ENCODE data around the gene FNIP2.
"Not testable (repeated sequence)": the region's sequence is repeated elsewhere in the genome, so short reads cannot be mapped to it uniquely, and the experiment has no call there.

Gene FNIP2

DNA sequence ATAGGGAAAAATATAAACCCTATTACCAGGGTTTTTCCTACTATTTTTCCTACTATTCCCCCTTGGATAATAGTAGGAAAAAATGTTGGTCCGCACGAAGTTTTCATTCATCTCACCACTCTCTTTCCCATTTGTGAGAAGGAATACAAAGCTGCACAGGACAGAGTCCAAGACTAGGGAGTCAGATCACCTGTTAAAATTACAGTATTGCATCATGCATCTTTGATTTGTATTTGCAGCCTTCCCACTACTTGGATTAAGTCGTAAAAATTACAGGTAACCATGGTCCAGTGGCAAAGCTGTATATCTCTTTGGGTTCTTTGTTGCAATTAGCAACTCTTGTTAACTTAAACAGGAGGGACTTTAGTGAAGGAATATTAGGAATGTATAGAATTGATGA, 121.5 kb downstream of the FNIP2 start:
- no peaks in the 10 kb centered on the region for H3K4me1 ChIP-seq (ENCODE audit: insufficient read depth, low read length)
- H3K9me3 ChIP-seq (ENCODE audit: low read length) = no peaks in the 10 kb centered on the region
- H3K36me3 ChIP-seq (ENCODE audit: insufficient read depth, low read length) = no peaks in the 10 kb centered on the region
- H3K9ac ChIP-seq (ENCODE audit: low read length) = no peak overlapping the region
- no peak overlapping the region for H3K4me3 ChIP-seq (ENCODE audit: low read depth in 1 of 2, low read length in 2 of 2)
- no peaks in the 10 kb centered on the region for H3K27me3 ChIP-seq (ENCODE audit: control insufficient read depth in 1 of 2, insufficient read depth in 2 of 2, low read length in 2 of 2)
- no peak overlapping the region for H3K27ac ChIP-seq (ENCODE audit: low read depth, low read length)

DNA sequence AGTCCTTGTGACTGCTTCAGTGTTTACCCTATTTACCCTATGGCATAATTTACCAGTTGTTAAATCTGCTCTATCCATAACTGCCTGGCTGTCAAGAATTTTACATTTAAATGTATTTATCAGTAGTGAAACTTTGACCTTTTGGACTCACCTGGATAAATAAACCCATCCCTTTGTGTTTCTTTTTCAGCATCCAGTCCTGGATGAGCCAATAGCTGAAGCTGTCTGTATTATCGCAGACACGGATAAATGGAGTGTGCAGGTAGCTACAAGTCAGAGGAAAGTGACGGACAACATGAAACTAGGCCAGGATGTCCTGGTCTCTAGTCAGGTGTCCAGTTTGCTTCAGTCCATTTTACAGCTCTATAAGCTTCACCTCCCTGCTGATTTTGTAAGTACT, 122.4 kb downstream of the FNIP2 start:
- Histone ChIP-seq H3K4me3 (ENCODE audit: low read depth in 1 of 2, low read length in 2 of 2) (no peak overlapping the region), H3K36me3 (ENCODE audit: insufficient read depth, low read length) (no peaks in the 10 kb centered on the region), H3K9ac (ENCODE audit: low read length) (no peak overlapping the region), H3K27ac (ENCODE audit: low read depth, low read length) (no peak overlapping the region), H3K9me3 (ENCODE audit: low read length) (no peaks in the 10 kb centered on the region), H3K4me1 (ENCODE audit: insufficient read depth, low read length) (peaks cover 3% of the 10 kb centered on the region), H3K27me3 (ENCODE audit: control insufficient read depth in 1 of 2, insufficient read depth in 2 of 2, low read length in 2 of 2) (no peaks in the 10 kb centered on the region)

DNA sequence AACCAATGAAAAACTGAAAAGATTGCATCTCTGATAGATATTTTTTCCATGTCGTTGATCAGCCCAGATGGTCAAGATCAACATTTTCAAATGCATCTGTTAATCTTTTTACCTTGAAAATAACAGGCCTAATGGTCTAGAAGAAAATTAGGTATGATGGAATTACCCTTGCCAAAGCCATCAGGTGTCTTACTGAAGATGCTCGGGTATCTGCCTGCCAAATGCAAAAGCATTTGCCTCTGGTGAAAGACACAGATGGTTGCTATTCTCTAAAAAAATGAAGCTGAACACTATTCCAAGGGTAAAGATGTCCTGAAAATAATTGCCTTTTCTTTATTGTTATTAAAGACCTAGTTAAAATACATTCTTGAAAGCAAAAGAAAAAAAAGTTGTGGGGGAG, 126.0 kb downstream of the FNIP2 start:
- Histone ChIP-seq H3K4me3 (ENCODE audit: low read depth in 1 of 2, low read length in 2 of 2) (no peak overlapping the region), H3K27me3 (ENCODE audit: control insufficient read depth in 1 of 2, insufficient read depth in 2 of 2, low read length in 2 of 2) (no peaks in the 10 kb centered on the region), H3K9ac (ENCODE audit: low read length) (no peak overlapping the region), H3K4me1 (ENCODE audit: insufficient read depth, low read length) (peaks cover 11% of the 10 kb centered on the region), H3K27ac (ENCODE audit: low read depth, low read length) (no peak overlapping the region), H3K36me3 (ENCODE audit: insufficient read depth, low read length) (no peaks in the 10 kb centered on the region), H3K9me3 (ENCODE audit: low read length) (no peaks in the 10 kb centered on the region)

DNA sequence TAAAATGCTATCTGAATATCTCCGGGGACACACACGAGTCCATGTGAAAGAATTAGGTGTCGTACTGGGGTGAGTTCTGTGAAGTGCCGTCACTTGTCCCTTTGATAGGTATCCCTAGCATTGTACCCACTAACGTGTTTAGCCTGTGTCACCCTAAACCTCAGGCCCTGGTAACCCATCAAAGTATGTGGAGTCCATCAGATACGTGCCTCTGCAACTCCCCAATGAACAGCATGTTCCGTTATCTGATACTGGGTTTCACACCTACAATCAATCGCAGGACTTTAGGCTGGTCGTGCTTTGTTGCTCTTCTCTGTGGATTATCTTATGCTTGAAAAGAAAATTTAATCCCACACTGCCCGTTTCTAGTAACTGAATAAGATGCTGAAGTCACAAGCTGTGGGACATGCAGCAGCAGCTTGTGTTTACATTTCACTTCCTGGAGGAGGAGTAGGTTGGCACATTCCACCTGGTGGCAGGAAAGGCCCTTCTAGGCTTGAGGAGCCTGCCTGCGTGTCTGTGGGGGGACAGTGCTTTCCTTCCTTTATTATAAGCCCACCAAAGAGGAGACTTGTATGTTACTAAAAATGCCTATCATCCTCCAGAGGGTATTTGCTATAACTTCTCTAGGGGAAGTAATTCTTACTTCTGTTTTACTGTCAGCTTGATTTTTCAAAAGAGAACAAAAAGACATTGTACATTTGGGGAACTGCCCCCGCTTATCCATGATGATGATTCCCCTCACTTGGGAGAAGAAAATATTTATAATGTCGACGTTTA, 127.2 kb downstream of the FNIP2 start:
- Histone ChIP-seq H3K27ac (ENCODE audit: low read depth, low read length) (no peak overlapping the region), H3K27me3 (ENCODE audit: control insufficient read depth in 1 of 2, insufficient read depth in 2 of 2, low read length in 2 of 2) (no peaks in the 10 kb centered on the region), H3K9ac (ENCODE audit: low read length) (no peak overlapping the region)

DNA sequence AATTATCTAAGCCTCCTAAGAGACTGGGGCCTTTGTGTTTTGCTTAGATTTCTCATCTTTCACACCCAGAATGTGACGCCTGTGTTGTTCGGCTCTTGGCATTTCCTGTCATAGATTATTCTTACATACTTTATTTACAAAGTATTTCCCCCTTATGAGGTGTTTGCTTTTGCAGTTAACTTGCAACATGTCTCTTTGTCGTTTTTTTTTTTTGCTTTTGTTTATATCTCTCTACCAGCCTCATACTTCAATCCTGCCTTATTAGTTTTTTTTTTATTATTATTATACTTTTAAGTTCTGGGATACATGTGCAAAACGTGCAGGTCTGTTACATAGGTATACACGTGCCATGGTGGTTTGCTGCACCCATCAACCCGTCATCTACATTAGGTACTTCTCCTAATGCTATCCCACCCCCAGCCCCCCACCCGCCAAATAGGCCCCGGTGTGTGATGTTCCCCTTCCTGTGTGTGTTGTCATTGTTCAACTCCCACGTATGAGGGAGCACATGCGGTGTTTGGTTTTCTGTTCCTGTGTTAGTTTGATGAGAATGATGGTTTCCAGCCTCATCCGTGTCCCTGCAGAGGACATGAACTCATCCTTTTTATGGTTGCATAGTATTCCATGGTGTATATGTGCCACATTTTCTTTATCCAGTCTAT, 127.9 kb downstream of the FNIP2 start:
- H3K9ac ChIP-seq (ENCODE audit: low read length); H3K27me3 ChIP-seq (ENCODE audit: control insufficient read depth in 1 of 2, insufficient read depth in 2 of 2, low read length in 2 of 2); H3K27ac ChIP-seq (ENCODE audit: low read depth, low read length); H3K4me3 ChIP-seq (ENCODE audit: low read depth in 1 of 2, low read length in 2 of 2); H3K9me3 ChIP-seq (ENCODE audit: low read length); H3K36me3 ChIP-seq (ENCODE audit: insufficient read depth, low read length): not testable (repeated sequence)
- H3K4me1 ChIP-seq (ENCODE audit: insufficient read depth, low read length) = peaks cover 11% of the 10 kb centered on the region

More for the DNA sequence above, 127.2 kb downstream of the FNIP2 start:
- Histone ChIP-seq H3K4me3 (ENCODE audit: low read depth in 1 of 2, low read length in 2 of 2) (no peak overlapping the region), H3K9me3 (ENCODE audit: low read length) (no peaks in the 10 kb centered on the region), H3K4me1 (ENCODE audit: insufficient read depth, low read length) (peaks cover 11% of the 10 kb centered on the region), H3K36me3 (ENCODE audit: insufficient read depth, low read length) (no peaks in the 10 kb centered on the region)

DNA sequence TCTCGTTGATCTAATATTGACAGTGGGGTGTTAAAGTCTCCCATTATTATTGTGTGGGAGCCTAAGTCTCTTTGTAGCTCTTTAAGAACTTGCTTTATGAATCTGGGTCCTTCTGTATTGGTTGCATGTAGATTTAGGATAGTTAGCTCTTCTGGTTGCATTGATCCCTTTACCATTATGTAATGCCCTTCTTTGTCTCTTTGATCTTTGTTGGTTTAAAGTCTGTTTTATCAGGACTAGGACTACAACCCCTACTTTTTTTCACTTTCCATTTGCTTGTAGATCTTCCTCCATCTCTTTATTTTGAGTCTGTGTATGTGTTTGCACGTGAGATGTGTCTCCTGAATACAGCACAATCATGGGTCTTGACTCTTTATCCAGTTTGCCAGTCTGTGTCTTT, 131.6 kb downstream of the FNIP2 start:
- peaks cover 11% of the 10 kb centered on the region for H3K4me1 ChIP-seq (ENCODE audit: insufficient read depth, low read length)
- not testable (repeated sequence) for H3K27me3 ChIP-seq (ENCODE audit: control insufficient read depth in 1 of 2, insufficient read depth in 2 of 2, low read length in 2 of 2); H3K9ac ChIP-seq (ENCODE audit: low read length); H3K4me3 ChIP-seq (ENCODE audit: low read depth in 1 of 2, low read length in 2 of 2); H3K27ac ChIP-seq (ENCODE audit: low read depth, low read length); H3K9me3 ChIP-seq (ENCODE audit: low read length); H3K36me3 ChIP-seq (ENCODE audit: insufficient read depth, low read length)

DNA sequence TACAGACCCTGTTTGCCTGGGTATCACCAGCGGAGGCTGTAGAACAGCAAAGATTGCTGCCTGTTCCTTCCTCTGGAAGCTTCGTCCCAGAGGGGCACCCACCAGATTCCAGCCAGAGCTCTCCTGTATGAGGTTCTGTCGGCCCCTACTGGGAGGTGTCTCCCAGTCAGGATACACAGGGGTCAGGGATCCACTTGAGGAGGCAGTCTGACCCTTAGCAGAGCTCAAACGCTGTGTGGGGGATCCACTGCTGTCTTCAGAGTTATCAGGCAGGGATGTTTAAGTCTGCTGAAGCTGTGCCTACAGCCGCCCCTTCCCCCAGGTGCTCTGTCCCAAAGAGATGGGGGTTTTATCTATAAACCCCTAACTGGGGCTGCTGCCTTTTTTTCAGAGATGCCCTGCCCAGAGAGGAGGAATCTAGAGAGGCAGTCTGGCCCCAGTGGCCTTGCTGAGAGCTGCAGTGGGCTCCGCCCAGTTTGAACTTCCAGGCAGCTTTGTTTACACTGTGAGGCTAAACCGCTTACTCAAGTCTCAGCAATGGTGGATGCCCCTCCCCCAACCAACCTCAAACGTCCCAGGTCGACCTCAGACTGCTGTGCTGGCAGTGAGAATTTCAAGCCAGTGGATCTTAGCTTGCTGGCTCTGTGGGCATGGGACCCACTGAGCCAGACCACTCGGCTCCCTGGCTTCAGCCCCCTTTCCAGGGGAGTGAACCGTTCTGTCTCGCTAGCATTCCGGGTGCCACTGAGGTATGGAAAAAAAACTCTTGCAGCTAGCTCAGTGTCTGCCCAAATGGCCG, 133.7 kb downstream of the FNIP2 start:
- not testable (repeated sequence) for H3K27ac ChIP-seq (ENCODE audit: low read depth, low read length); H3K9ac ChIP-seq (ENCODE audit: low read length); H3K27me3 ChIP-seq (ENCODE audit: control insufficient read depth in 1 of 2, insufficient read depth in 2 of 2, low read length in 2 of 2); H3K4me1 ChIP-seq (ENCODE audit: insufficient read depth, low read length); H3K4me3 ChIP-seq (ENCODE audit: low read depth in 1 of 2, low read length in 2 of 2); H3K9me3 ChIP-seq (ENCODE audit: low read length); H3K36me3 ChIP-seq (ENCODE audit: insufficient read depth, low read length)

DNA sequence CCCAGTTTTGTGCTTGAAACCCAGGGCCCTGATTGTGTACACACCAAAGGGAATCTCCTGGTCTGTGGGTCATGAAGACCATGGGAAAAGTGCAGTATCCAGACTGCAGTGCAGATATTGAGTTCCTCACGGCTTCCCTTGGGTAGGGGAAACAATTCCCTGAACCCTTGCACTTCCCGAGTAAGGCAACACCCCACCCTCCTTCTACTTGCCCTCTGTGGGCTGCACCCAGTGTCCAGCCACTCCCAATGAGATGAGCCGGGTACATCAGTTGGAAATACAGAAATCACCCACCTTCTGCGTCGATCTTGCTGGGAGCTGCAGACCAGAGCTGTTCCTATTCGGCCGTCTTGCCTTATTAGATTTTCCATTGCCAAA, 134.2 kb downstream of the FNIP2 start:
- H3K4me1 ChIP-seq (ENCODE audit: insufficient read depth, low read length) = peaks cover 5% of the 10 kb centered on the region
- no peak overlapping the region for H3K4me3 ChIP-seq (ENCODE audit: low read depth in 1 of 2, low read length in 2 of 2)
- H3K27me3 ChIP-seq (ENCODE audit: control insufficient read depth in 1 of 2, insufficient read depth in 2 of 2, low read length in 2 of 2) = no peaks in the 10 kb centered on the region
- peaks cover 8% of the 10 kb centered on the region for H3K36me3 ChIP-seq (ENCODE audit: insufficient read depth, low read length)
- no peak overlapping the region for H3K27ac ChIP-seq (ENCODE audit: low read depth, low read length)
- H3K9ac ChIP-seq (ENCODE audit: low read length) = no peak overlapping the region
- no peaks in the 10 kb centered on the region for H3K9me3 ChIP-seq (ENCODE audit: low read length)

DNA sequence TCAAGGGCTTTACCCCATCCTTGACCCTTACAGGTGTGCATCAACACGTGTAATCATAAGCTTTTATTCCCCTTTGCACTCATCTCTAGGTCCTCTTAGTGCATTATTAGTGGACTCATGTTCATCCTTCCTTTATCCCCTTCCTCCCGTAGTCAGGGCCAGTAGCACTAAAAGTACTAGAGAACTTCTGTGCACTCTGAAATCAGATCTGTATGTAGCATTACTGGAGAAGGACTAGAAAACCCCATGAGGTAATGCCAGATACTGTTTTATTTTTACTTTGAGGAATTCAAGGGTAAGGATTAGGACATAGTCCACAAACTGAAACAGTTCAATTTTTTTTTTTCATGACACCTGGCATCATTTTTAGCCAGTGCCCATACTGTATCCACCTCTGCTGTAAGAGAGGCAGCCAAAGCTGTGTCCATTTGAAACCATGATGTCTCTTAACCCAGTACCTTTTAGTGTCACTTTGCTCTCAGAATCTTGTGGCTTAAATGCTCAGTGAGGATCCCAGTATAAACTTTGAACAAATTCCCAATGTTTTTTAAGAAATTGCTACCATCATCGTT, 134.7 kb downstream of the FNIP2 start:
- no peaks in the 10 kb centered on the region for H3K9me3 ChIP-seq (ENCODE audit: low read length)
- no peak overlapping the region for H3K9ac ChIP-seq (ENCODE audit: low read length)
- no peaks in the 10 kb centered on the region for H3K27me3 ChIP-seq (ENCODE audit: control insufficient read depth in 1 of 2, insufficient read depth in 2 of 2, low read length in 2 of 2)
- H3K4me1 ChIP-seq (ENCODE audit: insufficient read depth, low read length) = peaks cover 5% of the 10 kb centered on the region
- peaks cover 8% of the 10 kb centered on the region for H3K36me3 ChIP-seq (ENCODE audit: insufficient read depth, low read length)
- H3K4me3 ChIP-seq (ENCODE audit: low read depth in 1 of 2, low read length in 2 of 2) = no peak overlapping the region
- H3K27ac ChIP-seq (ENCODE audit: low read depth, low read length) = no peak overlapping the region

DNA sequence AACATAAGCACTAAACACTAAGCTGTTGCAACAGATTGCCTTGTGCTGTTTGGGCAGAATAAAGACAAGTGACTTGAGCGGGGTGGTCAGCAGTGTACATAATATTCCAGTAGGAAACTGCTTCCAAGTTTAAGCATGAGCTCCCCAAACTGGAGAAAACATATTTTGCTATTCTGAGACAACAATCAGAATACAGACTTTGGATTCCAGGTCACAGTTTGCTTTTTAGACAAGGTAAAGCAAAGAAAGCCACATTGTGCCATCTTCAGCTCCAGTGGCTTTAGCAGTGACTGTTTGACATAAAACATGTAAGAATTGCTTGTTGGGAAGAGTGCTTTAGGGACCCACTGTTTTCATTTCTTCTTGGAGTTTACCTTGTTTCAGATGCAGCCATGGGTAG, 136.0 kb downstream of the FNIP2 start:
- Histone ChIP-seq H3K4me3 (ENCODE audit: low read depth in 1 of 2, low read length in 2 of 2) (no peak overlapping the region), H3K4me1 (ENCODE audit: insufficient read depth, low read length) (no peaks in the 10 kb centered on the region), H3K27me3 (ENCODE audit: control insufficient read depth in 1 of 2, insufficient read depth in 2 of 2, low read length in 2 of 2) (no peaks in the 10 kb centered on the region), H3K36me3 (ENCODE audit: insufficient read depth, low read length) (peaks cover 8% of the 10 kb centered on the region), H3K9ac (ENCODE audit: low read length) (no peak overlapping the region), H3K9me3 (ENCODE audit: low read length) (no peaks in the 10 kb centered on the region), H3K27ac (ENCODE audit: low read depth, low read length) (no peak overlapping the region)

DNA sequence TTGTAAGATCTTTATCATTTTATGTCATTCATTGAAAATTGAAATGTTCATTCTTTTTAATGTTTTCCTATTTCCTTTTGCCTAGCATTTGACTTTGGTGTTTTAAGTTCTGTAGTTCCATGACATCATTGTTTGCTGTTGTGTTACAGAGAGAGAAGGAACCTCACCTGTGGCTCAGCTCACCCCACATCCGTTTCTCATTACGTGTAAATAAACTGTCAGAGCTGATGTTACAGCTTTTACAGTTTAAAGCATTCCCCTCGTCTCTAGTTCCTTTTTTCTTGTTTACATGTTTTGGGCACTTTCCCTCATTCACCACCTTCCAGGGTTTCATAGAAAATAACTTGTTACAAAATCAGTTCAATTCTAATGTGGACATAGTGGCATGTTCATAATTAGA, 137.2 kb downstream of the FNIP2 start:
- Histone ChIP-seq H3K27ac (ENCODE audit: low read depth, low read length) (no peak overlapping the region), H3K9me3 (ENCODE audit: low read length) (no peaks in the 10 kb centered on the region), H3K36me3 (ENCODE audit: insufficient read depth, low read length) (peaks cover 8% of the 10 kb centered on the region)

More for the DNA sequence above, 137.2 kb downstream of the FNIP2 start:
- H3K4me3 ChIP-seq (ENCODE audit: low read depth in 1 of 2, low read length in 2 of 2) = no peak overlapping the region
- no peaks in the 10 kb centered on the region for H3K27me3 ChIP-seq (ENCODE audit: control insufficient read depth in 1 of 2, insufficient read depth in 2 of 2, low read length in 2 of 2)
- no peaks in the 10 kb centered on the region for H3K4me1 ChIP-seq (ENCODE audit: insufficient read depth, low read length)
- no peak overlapping the region for H3K9ac ChIP-seq (ENCODE audit: low read length)
